Posterior vena cava (tissue), 2 donors: ENCODE measurements around the gene HCRTR1. TPM values are rescaled to one million over a fixed set of nuclear protein-coding genes. Genes with fewer than 3 reads are reported as not detected.

Experiments used
- DNase-seq: peaks from one replicate; pipeline ENCODE4 v3.0.0-alpha.2; 2020; ENCODE audit warnings: low spot score
- intact Hi-C, 2 donors: fragments of 100-400 bp; cut with DNase I; formaldehyde crosslinking; loops; one replicate each; pipeline versions ENCODE4 v1.14.1 to v1.14.2; 2022 to 2023
- total RNA-seq, 2 donors: library from RNA; stranded (reverse); fragmentation: NEBNext Ultra II Directional; extraction: Animal tissue kit (Norgen Biotek cat#: 25700); gene quantifications; one replicate each; pipeline ENCODE4 v1.2.1, GENCODE V29; 2021
- donor health status: DM: yes; HTN: yes; CAD: no.
- donor health status: DM: yes; HTN: yes; CAD: no.

HCRTR1 gene
- total RNA-seq, 2 donors from 2014 or later: not detected

DNA sequence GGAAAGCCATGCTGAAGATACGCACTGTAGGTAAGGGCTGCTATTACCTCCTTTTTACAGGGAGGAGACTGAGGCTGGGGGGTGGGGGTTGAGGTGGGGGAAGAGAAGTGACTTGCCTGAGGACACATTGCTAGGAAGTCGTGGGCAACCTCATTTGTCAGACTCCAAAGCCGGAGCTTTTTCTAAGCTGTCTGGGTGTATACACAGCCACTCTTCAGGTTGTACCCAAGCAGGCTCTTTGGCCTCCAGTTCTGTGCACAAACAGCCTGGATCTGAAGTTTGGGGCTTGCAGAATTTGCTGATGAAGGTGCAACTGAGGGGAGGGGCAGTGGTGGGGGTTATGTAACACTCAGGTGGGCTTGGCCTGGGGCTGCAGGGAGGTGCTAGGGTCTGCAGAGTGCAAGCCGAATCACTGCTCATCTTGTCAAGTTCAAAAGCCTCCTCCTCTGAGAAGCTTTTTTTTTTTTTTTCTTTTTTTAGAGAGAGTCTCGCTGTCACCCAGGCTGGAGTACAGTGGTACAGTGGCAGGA is 24.3 kb upstream of the HCRTR1 start:
- intact Hi-C loops: loop anchor here in 1 of 2 donors (2.0 kb wide), 1 partner anchor 28 kb away; no protein-coding TSS in a partner anchor
- peak; percentile 52 for DNase-seq

DNA sequence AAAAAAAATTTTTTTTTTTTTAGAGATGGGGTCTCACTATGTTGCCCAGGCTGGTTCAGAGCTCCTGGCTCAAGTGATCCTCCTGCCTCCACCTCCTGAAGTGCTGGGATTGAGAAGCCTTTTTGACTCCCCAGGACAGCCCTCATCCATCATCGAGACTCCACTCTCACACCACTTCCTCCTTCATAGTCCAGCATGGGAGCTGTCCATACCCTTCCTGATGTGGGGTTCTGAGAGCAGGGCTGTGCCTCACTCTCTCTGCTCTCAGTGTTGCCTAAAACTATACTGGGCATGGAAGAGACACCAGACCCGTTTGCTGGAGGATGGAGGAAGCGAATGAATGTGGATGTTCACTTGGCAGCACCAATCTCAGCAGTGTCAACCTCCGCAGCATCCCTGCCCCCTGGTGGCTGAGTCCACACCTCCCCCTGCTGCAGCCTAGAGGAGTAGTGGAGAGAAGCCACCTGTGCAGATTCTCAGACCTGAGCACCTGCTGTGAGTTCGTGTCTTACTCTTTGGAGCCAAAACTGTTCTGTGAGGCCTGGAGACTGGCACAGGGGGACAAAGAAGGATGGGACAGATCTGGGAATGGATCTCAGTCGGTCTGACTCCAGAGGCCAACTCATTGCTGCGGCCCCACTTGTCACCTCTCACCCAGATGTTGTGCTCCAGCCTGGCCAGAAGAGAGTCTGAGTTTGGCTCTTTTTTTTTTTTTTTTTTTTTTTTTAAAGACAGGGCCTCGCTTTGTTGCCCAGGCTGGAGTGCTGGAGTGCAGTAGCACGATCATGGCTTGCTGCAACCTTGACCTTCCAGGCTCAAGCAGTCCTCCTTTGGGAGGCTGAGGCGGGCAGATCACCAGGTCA is 23.5 kb upstream of the HCRTR1 start:
- peak; percentile 93 for DNase-seq
- intact Hi-C loops: loop anchor here in 1 of 2 donors (2.0 kb wide), 1 partner anchor 29 kb away; no protein-coding TSS in a partner anchor

DNA sequence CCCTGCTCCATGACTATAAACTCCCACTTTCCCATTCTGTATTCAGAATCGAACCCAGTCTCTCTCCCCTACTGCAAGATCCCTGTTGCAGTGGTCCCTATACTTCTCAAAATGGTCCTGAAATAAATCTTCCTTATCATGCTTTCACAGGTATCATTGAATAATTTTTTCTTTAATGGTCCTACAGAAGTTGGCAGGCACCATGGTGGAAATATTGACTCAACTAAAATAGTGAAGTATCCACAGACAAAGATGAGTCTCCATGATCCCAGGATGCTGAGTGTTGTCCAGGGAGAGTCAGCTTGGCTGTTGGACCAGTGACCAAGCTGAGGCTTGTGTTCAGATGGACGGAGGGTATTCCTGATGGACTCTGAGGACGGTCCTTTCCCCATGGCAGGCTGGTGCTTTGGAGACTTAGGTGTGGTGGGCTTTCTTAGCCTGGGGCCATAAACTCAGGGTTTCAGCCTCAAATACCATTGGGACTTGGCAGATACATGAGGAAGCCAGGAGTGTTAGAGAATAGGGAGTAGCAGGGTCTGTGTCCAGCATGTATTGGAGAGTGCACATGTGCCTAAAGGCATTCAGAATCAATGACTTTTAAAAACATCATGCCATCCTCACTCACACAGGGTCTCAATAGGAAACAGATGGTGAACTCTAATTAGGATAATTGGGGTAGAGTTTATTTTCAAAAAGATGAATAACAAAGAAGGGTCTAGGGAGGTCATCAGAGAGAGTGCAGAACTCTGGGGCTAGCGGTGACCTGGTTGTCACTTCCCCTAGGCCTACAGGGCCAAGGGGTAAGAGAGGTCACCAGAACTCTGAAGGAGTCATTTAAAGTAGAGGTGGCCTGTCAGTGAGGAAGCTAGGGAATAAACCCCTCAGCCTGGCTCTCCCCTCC is 21.4 kb upstream of the HCRTR1 start:
- DNase-seq: peak; percentile 15
- intact Hi-C loops: no loop called here

DNA sequence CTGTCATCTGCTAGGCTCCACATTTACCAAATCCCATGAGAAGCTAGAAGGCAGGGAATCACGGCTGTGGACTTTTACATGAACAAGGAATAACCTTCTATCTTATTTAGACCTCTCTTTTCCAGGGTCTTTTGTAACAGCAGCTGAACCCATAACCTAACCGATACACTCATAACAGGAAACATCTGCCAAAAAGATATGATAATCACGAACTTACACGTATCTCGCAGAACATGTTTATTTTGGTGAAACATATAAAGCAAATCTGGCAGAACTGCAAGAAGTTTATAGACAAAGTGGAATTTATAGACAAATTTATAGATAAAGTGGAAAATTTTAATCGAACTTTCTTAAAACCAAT is 20.8 kb upstream of the HCRTR1 start:
- intact Hi-C loops: no loop called here
- DNase-seq: no peak

DNA sequence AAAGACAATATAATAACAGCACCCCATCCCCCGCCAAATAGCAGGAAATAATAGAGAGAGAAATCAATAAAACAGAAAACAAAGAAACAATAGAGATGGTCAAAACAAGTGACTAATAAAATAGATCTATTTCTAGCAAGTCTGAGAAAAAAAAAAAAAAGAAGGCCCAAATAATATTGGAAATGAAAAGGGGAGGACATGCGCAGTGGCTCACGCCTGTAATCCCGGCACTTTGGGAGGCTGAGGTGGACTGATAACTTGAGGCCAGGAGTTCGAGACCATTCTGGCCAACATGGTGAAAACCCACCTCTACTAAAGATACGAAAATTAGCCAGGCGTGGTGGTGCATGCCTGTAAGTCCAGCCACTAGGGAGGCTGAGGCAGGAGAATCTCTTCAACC is 18.5 kb upstream of the HCRTR1 start:
- intact Hi-C loops: no loop called here
- no peak for DNase-seq

DNA sequence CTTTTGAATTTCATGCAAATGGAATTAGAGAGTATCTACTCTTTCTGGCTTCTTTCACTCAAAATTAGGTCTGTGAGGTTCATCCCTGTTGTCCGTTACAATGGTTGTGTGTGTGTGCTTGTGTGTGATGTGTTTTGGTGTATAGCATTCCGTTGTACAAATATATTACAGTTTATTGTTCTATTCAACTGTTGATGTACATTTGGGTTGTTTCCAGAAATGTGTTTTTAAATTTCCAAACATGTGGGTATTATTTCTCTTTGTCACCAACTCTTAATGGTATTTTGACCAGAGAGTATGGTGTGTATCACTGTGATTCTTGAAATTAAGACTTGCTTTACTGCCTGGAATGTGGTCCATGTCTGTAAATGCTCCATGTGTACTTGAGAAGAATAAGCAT is 16.8 kb upstream of the HCRTR1 start:
- no peak for DNase-seq
- intact Hi-C loops: no loop called here

DNA sequence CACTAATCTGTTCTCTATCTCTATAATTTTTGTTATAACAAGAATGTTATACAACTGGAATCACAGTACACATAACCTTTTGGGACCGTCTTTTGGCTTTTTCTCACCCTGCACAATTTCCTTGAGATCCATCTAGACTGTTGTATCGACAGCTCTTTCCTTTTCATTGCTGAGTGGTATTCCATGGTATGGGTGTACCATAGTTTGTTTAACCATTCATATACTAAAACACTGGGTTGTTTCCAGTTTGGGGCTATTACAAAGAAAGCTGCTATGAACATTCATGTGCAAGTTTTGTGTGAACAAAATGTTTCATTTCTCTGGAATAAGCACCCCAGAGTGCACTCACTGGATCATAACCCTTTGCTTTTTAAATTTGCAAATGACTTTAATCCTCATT is 15.4 kb upstream of the HCRTR1 start:
- no peak for DNase-seq
- intact Hi-C loops: no loop called here

DNA sequence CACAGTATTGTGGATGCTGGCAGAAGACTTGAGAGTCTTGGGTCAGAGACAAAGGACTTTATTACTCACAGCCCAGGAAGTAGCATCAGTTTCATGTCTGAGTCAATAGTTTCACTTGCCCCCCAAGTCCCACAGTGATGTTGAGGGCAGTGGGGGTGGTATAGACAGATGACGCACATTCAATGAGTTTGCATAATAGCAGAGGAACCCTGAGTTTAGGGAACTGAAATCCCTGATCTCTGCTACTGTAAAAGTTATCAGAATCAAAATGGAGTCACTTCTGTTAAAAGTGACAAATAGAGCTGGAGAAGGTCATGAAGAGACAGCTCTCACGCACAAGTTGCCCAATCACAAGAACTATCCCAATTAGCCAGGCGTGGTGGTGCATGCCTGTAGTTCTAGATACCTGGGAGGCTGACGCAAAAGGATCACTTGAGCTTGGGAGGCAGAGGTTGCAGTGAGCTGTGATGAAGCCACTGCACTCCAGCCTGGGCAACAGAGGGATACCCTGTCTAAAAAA is 11.5 kb upstream of the HCRTR1 start:
- intact Hi-C loops: no loop called here
- DNase-seq: peak; percentile 26

DNA sequence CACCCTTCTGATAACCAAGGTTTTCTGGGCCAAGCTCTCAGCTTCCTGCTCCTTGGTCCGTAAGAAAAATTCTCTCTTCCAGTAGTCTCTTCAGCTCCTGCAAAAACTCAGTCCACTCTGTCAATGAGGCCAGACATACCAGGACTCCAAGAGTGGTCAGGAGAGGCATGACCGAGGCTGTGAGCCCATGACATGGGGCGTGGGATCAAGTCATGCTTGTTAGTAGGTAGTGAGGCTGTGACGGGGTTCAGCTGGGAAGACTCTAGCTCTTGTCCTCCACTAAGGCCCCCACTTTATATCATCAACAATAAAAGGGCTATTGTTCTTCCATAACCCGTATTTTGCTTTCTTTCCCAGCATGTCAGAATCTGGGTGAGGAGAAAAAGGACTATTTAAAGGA is 10.1 kb upstream of the HCRTR1 start:
- intact Hi-C loops: no loop called here
- DNase-seq: no peak

DNA sequence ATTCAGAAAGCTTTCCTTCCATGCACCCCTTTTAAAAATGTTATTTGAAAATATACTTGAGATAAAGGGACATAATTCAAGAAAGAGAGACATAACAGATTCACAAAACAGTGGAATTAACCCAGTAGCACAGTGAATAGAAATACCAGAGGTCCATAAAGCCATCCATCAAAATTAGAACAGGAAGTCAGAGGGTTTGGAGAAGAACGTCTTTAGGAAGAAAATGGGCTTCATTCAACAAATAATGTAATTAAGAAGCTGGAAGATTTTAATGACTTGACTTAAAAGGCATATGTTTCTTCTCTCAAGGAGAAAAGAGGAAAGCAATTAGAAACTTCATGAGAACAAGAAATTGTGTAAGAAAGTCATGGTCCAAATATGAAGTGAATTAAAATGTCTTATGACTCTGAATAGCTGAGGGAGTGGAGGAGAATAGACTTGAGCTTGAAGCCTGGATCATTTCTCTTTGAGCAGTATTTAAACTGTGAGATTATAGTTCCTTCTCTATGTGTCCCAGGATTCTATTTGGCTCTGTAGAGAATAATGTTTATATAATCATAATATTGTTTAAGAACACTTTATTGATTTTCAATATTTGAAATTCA is 7.9 kb upstream of the HCRTR1 start:
- intact Hi-C loops: loop anchor here in 1 of 2 donors (10.0 kb wide), 1 partner anchor 45 kb away; no protein-coding TSS in a partner anchor
- no peak for DNase-seq

DNA sequence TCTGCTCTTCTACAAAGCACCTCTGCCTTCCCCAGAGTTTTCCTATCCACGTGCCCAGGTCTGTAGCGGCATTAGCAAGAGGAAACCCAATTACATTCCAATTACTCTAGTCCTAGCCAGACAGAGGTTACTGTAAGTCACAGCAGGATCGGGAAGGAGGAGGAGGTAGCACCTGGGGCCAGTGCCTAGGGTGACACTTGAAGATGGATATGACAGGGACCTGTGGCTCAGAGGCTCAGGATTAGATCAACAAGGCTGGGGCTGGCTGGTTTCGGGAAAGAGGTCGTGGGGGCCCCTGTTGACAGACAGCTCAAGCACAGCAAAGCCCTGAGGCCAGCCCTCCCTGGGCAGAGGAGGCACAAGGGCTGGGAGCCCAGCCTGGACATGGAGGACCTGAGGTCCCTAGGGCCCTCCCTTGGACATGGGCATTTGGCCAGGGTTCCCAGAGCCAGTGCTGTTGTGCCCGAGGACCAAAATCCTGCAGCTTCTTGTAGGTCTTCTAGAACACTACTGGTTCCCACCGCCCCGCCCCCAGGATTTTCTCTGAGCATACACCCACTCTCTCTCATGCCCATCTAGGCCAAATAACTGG is 3.0 kb upstream of the HCRTR1 start:
- peak; percentile 66 for DNase-seq
- intact Hi-C loops: loop anchor here in 1 of 2 donors (10.0 kb wide), 1 partner anchor 50 kb away; no protein-coding TSS in a partner anchor

DNA sequence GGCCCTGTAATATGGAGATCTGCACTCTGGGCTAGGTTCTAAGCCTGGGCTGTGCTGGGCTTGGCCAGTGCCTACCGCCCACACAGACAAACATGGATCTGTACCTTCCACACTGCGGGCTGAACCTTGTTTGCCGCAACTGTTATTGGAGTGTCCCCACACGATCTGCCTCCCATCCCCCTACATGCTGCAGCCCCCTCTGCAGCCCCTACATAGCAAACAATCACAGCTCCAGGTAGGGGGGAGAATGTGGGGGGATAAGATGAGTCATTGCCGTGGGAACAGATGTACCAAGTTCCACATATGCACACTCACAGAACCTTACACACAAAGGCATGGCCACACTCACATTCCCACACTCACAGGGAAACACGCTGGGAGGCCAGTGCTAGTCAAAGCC is 2.1 kb upstream of the HCRTR1 start:
- DNase-seq: no peak
- intact Hi-C loops: loop anchor here in 1 of 2 donors (10.0 kb wide), 1 partner anchor 51 kb away; no protein-coding TSS in a partner anchor

DNA sequence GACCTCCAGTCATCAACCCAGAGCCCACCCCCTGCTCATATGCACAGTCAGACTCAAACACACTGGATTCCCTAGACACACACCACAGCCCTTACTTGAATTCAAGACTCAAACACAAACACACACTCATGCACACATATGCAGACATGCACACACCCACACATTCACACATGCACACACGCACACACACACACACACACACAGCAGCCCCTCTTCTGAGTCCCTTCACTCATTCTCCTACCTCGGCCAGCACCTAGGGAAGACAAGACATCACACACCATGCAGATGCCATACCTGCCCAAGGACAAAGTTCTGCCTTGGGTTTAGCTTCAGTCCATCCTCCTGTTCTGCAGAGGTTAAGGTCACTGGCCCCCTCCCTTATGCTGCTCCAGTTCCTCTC is 1.6 kb upstream of the HCRTR1 start:
- intact Hi-C loops: loop anchor here in 1 of 2 donors (10.0 kb wide), 1 partner anchor 51 kb away; no protein-coding TSS in a partner anchor
- no peak for DNase-seq

DNA sequence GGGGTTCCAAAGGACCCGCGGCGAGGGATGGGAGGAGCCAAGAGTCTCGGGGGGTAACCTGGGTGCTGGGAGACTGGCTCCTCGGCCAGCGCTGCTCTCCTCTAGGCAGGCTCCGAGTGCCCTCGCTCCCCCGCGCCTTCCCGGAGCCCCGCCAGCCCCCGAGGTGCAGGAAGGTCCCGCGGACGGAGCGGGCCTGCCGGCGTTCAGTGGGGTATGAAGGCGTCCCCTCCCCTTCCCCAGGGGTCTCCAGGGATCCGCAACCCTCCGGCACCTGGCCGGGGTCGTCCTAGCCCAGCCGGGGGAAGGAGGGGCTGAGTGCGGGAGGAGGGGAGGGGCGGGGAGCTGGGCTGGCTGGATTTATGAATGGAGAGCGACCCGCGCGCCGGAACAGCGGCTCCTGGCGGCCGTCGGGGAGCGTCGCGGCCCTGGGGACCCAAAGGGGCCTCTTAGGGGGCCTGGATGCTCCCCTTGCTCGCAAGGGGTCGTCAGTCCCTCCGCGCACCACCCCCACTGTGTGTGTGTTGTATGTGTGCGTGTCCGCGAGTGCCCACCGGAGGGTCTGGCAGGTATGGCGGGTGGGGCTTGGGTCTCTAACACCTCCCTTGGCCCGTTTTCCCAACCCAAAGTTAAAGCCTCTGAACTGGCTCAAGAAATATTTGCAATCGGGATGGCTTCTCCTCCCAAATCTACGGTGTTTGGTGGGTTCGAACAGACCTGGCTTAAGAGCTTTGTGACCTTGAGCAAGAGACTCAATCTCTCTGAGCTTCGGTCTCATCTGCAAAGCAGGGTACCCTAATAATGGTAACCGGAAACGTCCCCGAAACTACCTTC is 642 bp downstream of the HCRTR1 start:
- DNase-seq: peak; percentile 82
- intact Hi-C loops: loop anchor here in 1 of 2 donors (10.0 kb wide), 1 partner anchor 53 kb away; no protein-coding TSS in a partner anchor

DNA sequence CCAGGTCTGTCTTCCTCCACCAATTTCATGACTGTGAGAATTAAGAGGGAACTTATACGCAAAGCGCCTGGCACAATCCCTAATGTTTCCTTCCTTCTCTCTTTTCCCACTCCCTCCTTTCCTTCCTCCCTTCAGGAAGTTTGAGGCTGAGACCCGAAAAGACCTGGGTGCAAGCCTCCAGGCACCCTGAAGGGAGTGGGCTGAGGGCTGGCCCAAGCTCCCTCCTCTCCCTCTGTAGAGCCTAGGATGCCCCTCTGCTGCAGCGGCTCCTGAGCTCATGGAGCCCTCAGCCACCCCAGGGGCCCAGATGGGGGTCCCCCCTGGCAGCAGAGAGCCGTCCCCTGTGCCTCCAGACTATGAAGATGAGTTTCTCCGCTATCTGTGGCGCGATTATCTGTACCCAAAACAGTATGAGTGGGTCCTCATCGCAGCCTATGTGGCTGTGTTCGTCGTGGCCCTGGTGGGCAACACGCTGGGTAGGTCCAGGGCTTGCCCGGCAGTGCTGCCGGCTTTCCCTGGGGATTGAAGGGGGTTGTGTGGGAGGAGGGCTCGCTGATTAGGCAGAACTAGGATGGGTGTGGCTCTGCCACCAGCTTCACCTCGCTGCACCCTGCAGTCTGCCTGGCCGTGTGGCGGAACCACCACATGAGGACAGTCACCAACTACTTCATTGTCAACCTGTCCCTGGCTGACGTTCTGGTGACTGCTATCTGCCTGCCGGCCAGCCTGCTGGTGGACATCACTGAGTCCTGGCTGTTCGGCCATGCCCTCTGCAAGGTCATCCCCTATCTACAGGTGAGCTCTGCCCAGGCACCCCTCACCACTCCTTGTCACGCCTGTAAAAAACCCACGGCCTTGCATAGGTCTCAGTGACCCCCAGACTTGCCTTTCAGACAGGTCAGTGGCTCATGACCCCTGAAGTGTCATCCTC is 1.7 kb downstream of the HCRTR1 start:
- intact Hi-C loops: loop anchor here in 1 of 2 donors (10.0 kb wide), 1 partner anchor 54 kb away; no protein-coding TSS in a partner anchor
- DNase-seq: peak; percentile 59

DNA sequence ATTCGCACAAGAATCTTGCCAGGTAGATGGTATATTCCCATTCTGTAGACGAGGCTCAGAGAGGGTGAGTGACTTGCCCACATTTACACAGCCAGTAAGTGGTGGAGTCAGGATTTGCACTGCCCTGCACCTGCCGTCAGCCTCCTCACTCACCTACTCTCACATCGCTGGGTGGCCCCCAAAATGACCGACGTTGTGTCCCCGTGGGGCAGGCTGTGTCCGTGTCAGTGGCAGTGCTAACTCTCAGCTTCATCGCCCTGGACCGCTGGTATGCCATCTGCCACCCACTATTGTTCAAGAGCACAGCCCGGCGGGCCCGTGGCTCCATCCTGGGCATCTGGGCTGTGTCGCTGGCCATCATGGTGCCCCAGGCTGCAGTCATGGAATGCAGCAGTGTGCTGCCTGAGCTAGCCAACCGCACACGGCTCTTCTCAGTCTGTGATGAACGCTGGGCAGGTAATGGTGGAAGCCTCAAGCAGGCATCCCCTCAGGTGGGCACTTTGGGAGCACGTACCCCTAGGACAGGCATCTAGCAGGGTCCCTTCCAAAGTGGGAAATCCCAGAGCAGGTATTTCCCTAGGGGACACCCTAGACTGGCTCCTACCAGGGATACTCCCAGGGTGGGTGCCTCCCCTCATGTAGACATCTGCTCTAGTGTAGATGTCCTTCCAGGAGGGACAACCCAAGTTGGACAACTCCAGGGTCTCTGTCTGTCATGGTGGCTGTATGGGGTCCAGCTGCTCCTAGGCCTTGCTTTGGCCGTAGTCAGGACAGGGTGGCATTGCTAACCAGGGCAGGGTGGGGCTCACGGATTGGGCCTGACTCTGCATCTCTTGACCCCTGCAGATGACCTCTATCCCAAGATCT is 3.4 kb downstream of the HCRTR1 start:
- intact Hi-C loops: no loop called here
- DNase-seq: peak; percentile 75
